GM23338 (cell line): ENCODE data around the gene ASB2. TPM values are rescaled to one million over a fixed set of nuclear protein-coding genes. Genes with fewer than 3 reads are reported as not detected.

Experiments used
- ATAC-seq: fragments of 200-7000 bp; cut with Tn5 transposase; 3 replicates; pipeline ENCODE4 v1.9.1; 2020
- DNase-seq: peaks from one replicate; pipeline ENCODE4 v3.0.0-alpha.2; 2015; ENCODE audit warnings: low spot score
- H2AFZ ChIP-seq: fragments of 200-600 bp; sonication (generic); 2 replicates; pipeline ENCODE4 v1.8.0; 2016; ENCODE audit warnings: antibody characterized with exemption, mild to moderate bottlenecking, moderate library complexity
- H3F3A ChIP-seq: fragments of 200-600 bp; sonication (generic); replicated peaks from 2 replicates; pipeline ENCODE4 v1.8.0; 2017; ENCODE audit warnings: antibody characterized with exemption, mixed run types, low read depth
- H3K27ac ChIP-seq: fragments of 200-600 bp; sonication (generic); 2 replicates; pipeline ENCODE4 v1.6.1; 2016; ENCODE audit warnings: low read depth
- H3K27me3 ChIP-seq: fragments of 200-600 bp; sonication (generic); 2 replicates; pipeline ENCODE4 v1.8.0; 2016; ENCODE audit warnings: mild to moderate bottlenecking, mixed run types, moderate library complexity; ENCODE audit not compliant: insufficient read depth
- H3K36me3 ChIP-seq: fragments of 200-600 bp; sonication (generic); 2 replicates; pipeline ENCODE4 v1.8.0; 2016; ENCODE audit warnings: mild to moderate bottlenecking; ENCODE audit not compliant: insufficient read depth
- H3K4me1 ChIP-seq: fragments of 200-600 bp; sonication (generic); 2 replicates; pipeline ENCODE4 v1.8.0; 2016; ENCODE audit warnings: mild to moderate bottlenecking, moderate library complexity; ENCODE audit not compliant: insufficient read depth
- H3K4me2 ChIP-seq: fragments of 200-600 bp; sonication (generic); 2 replicates; pipeline ENCODE4 v1.7.1; 2017; ENCODE audit warnings: mixed run types
- H3K4me3 ChIP-seq: fragments of 200-600 bp; sonication (generic); 2 replicates; pipeline ENCODE4 v1.6.1; 2016; ENCODE audit warnings: mixed run types
- H3K79me2 ChIP-seq: fragments of 200-600 bp; sonication (generic); replicated peaks from 2 replicates; pipeline ENCODE4 v1.8.0; 2017; ENCODE audit warnings: mild to moderate bottlenecking; ENCODE audit not compliant: insufficient read depth
- H3K9me2 ChIP-seq: fragments of 200-600 bp; sonication (generic); 2 replicates; pipeline ENCODE4 v1.8.0; 2017; ENCODE audit not compliant: insufficient read depth
- H4K20me1 ChIP-seq: fragments of 200-600 bp; sonication (generic); replicated peaks from 2 replicates; pipeline ENCODE4 v1.8.0; 2017; ENCODE audit warnings: mild to moderate bottlenecking; ENCODE audit not compliant: insufficient read depth
- H3K27ac Mint-ChIP-seq: 2 replicates; pipeline ENCODE4 v1.8.0; 2020; ENCODE audit warnings: inconsistent platforms, mild to moderate bottlenecking, moderate library complexity, mixed read lengths
- H3K27me3 Mint-ChIP-seq: 3 replicates; pipeline ENCODE4 v1.8.0; 2022; ENCODE audit warnings: low read depth, mild to moderate bottlenecking, moderate library complexity, mixed read lengths, inconsistent platforms; ENCODE audit not compliant: insufficient read depth, poor library complexity
- H3K36me3 Mint-ChIP-seq: 3 replicates; pipeline ENCODE4 v1.8.0; 2021; ENCODE audit warnings: low read depth, mild to moderate bottlenecking, inconsistent platforms, moderate library complexity, mixed read lengths
- H3K4me1 Mint-ChIP-seq: 3 replicates; pipeline ENCODE4 v1.8.0; 2020; ENCODE audit warnings: mild to moderate bottlenecking, inconsistent platforms, mixed read lengths
- H3K4me3 Mint-ChIP-seq: 3 replicates; pipeline ENCODE4 v1.8.0; 2021; ENCODE audit warnings: moderate library complexity, mild to moderate bottlenecking, inconsistent platforms, mixed read lengths
- H3K9me3 Mint-ChIP-seq: 3 replicates; pipeline ENCODE4 v1.8.0; 2020; ENCODE audit warnings: moderate library complexity, mild to moderate bottlenecking, inconsistent platforms, mixed read lengths
- CREB1 ChIP-seq: fragments of 250-450 bp; sonication (Bioruptor Pico); IDR thresholded peaks from 2 replicates; pipeline ENCODE4 v1.5.0; 2020; ENCODE audit warnings: low read depth, mild to moderate bottlenecking, moderate library complexity
- CTCF ChIP-seq, 2 experiments: fragments of 200-600 bp in 1 of 2; sonication (generic) in 1 of 2; conservative IDR thresholded peaks; 2 replicates each; pipeline versions ENCODE4 v1.5.1 to v1.6.1; 2016 to 2017; ENCODE audit warnings: antibody characterized with exemption in 2 of 2, low read depth in 2 of 2, mild to moderate bottlenecking in 2 of 2, moderate library complexity in 1 of 2
- ETS1 ChIP-seq: IDR thresholded peaks from 2 replicates; pipeline ENCODE4 v1.6.1; 2016; ENCODE audit warnings: antibody characterized with exemption
- EZH2 ChIP-seq: fragments of 200-600 bp; sonication (generic); IDR thresholded peaks from one replicate; pipeline ENCODE4 v1.8.0; 2017; ENCODE audit warnings: antibody characterized with exemption, mild to moderate bottlenecking, low read depth; ENCODE audit not compliant: unreplicated experiment
- EZH2phosphoT487 ChIP-seq: fragments of 200-600 bp; sonication (generic); IDR thresholded peaks from one replicate; pipeline ENCODE4 v1.8.1; 2018; ENCODE audit warnings: antibody characterized with exemption; ENCODE audit not compliant: unreplicated experiment
- JUNB ChIP-seq: IDR thresholded peaks from one replicate; pipeline ENCODE4 v1.6.1; 2016; ENCODE audit warnings: antibody characterized with exemption; ENCODE audit not compliant: unreplicated experiment
- NANOG ChIP-seq: IDR thresholded peaks from 2 replicates; pipeline ENCODE4 v1.6.1; 2016; ENCODE audit warnings: antibody characterized with exemption, borderline replicate concordance
- POLR2AphosphoS5 ChIP-seq: IDR thresholded peaks from 2 replicates; pipeline ENCODE4 v1.6.1; 2016; ENCODE audit warnings: antibody characterized with exemption, low read depth
- REST ChIP-seq: IDR thresholded peaks from one replicate; pipeline ENCODE4 v1.6.1; 2018; ENCODE audit warnings: antibody characterized with exemption; ENCODE audit not compliant: unreplicated experiment
- STAT1 ChIP-seq: IDR thresholded peaks from one replicate; pipeline ENCODE4 v1.6.1; 2016; ENCODE audit warnings: antibody characterized with exemption; ENCODE audit not compliant: unreplicated experiment
- ZNF114 ChIP-seq: fragments of 250-450 bp; sonication (Bioruptor Pico); IDR thresholded peaks from 2 replicates; pipeline ENCODE4 v1.5.0; 2020; ENCODE audit warnings: mild to moderate bottlenecking, moderate library complexity
- ZNF331 ChIP-seq: fragments of 250-450 bp; sonication (Bioruptor Pico); IDR thresholded peaks from 2 replicates; pipeline ENCODE4 v1.5.0; 2020; ENCODE audit warnings: low read depth, mild to moderate bottlenecking, moderate library complexity
- ZNF462 ChIP-seq: fragments of 250-450 bp; sonication (Bioruptor Pico); IDR thresholded peaks from 2 replicates; pipeline ENCODE4 v1.5.0; 2020; ENCODE audit warnings: mild to moderate bottlenecking, moderate library complexity
- polyA plus RNA-seq: library from polyadenylated mRNA; unstranded; fragments of >200 nt; fragmentation: Nextera tagmentation; extraction: Ambion mirVana; gene quantifications from 2 replicates; pipeline ENCODE4 v1.2.1, GENCODE V29; 2016
- total RNA-seq: library from RNA; depleted of rRNA; stranded (reverse); fragments of >200 nt; shearing (Covaris generic); gene quantifications from 2 replicates; pipeline ENCODE4 v1.2.3, GENCODE V29; 2014

Gene ASB2
- total and polyA plus RNA-seq, 2 experiments from 2014 or later: 1.2 to 1.7 TPM

GRCh38 chr14:93888995-93889394, 87.4 kb downstream of the ASB2 start:
- DNase-seq (no peak), ATAC-seq (no peak)
- peaks cover 3% of the 10 kb centered on the region for H3K27me3 Mint-ChIP-seq
- peaks cover 23% of the 10 kb centered on the region for H3K4me1 Mint-ChIP-seq
- H3K9me3 Mint-ChIP-seq: peaks cover 6% of the 10 kb centered on the region; the same call in 1 of the 3 replicates
- no peaks in the 10 kb centered on the region for H4K20me1 ChIP-seq
- H3K27ac ChIP-seq: no peak overlapping the region
- H3K36me3 Mint-ChIP-seq: no peaks in the 10 kb centered on the region
- no peak overlapping the region for H3K4me3 Mint-ChIP-seq
- H3F3A ChIP-seq: no peaks in the 10 kb centered on the region
- H2AFZ ChIP-seq: no peak overlapping the region
- H3K79me2 ChIP-seq: no peaks in the 10 kb centered on the region
- no peaks in the 10 kb centered on the region; the same call in 1 of the 2 replicates for H3K36me3 ChIP-seq
- H3K4me3 ChIP-seq: no peak overlapping the region
- H3K27ac Mint-ChIP-seq: no peak overlapping the region
- TF ChIP-seq NANOG (no peak), CREB1 (CRISPR knock-in tag) (no peak), POLR2AphosphoS5 (no peak), ETS1 (no peak), ZNF331 (no peak), STAT1 (no peak), ZNF462 (CRISPR knock-in tag) (no peak), ZNF114 (CRISPR knock-in tag) (no peak), REST (no peak), JUNB (no peak), EZH2phosphoT487 (no peak), EZH2 (no peak), CTCF (conservative IDR thresholded peaks at IDR 0.05; ENCODE audit: low read depth in 2 of 2) (no peak)
- H3K9me2 ChIP-seq: no peaks in the 10 kb centered on the region
- H3K27me3 ChIP-seq: no peaks in the 10 kb centered on the region
- H3K4me2 ChIP-seq: no peak overlapping the region
- peaks cover 12% of the 10 kb centered on the region for H3K4me1 ChIP-seq
